Neural cell (in vitro differentiated cells): ENCODE data around the gene DNAJB4. TPM values are rescaled to one million over a fixed set of nuclear protein-coding genes. Genes with fewer than 3 reads are reported as not detected.

Experiments used
- H2AFZ ChIP-seq: fragments of 200-600, 300-800 bp; sonication (generic), shearing (Covaris generic); 2 replicates; pipeline ENCODE4 v1.6.0; 2014; ENCODE audit warnings: low read depth, mild to moderate bottlenecking, antibody characterized with exemption, low read length, moderate library complexity
- H3F3A ChIP-seq: fragments of 200-600 bp; shearing (Covaris generic); 2 replicates; pipeline ENCODE4 v1.6.1; 2016; ENCODE audit warnings: mild to moderate bottlenecking, moderate library complexity, mixed read lengths, antibody characterized with exemption, low read length; ENCODE audit not compliant: insufficient read depth, poor library complexity, severe bottlenecking
- H3K27ac ChIP-seq: fragments of 200-600, 300-800 bp; sonication (generic), shearing (Covaris generic); 2 replicates; pipeline ENCODE4 v1.5.1; 2014; ENCODE audit warnings: mild to moderate bottlenecking, low read length, moderate library complexity
- H3K27me3 ChIP-seq: fragments of 300-800, 200-600 bp; sonication (generic), shearing (Covaris generic); 2 replicates; pipeline ENCODE4 v1.6.0; 2014; ENCODE audit warnings: mild to moderate bottlenecking, low read depth, low read length, moderate library complexity; ENCODE audit not compliant: insufficient read depth
- H3K36me3 ChIP-seq: fragments of 300-800, 200-600 bp; sonication (generic), shearing (Covaris generic); 2 replicates; pipeline ENCODE4 v1.5.1; 2014; ENCODE audit warnings: mild to moderate bottlenecking, antibody characterized with exemption, low read length, moderate library complexity; ENCODE audit not compliant: insufficient read depth
- H3K4me2 ChIP-seq: fragments of 300-800, 200-600 bp; sonication (generic), shearing (Covaris generic); 2 replicates; pipeline ENCODE4 v1.6.0; 2014; ENCODE audit warnings: mild to moderate bottlenecking, low read length
- H3K4me3 ChIP-seq: fragments of 300-800, 200-600 bp; sonication (generic), shearing (Covaris generic); 2 replicates; pipeline ENCODE4 v1.5.1; 2014; ENCODE audit warnings: mild to moderate bottlenecking, low read length, moderate library complexity
- H3K79me2 ChIP-seq: fragments of 200-600 bp; shearing (Covaris generic); replicated peaks from 2 replicates; pipeline ENCODE4 v1.6.0; 2014; ENCODE audit warnings: mild to moderate bottlenecking, low read length, moderate library complexity; ENCODE audit not compliant: insufficient read depth
- H3K9ac ChIP-seq: fragments of 300-800, 200-600 bp; sonication (generic), shearing (Covaris generic); 2 replicates; pipeline ENCODE4 v1.6.1; 2016; ENCODE audit warnings: mild to moderate bottlenecking, low read length, mixed read lengths
- H3K9me2 ChIP-seq: fragments of 200-600 bp; shearing (Covaris generic); 2 replicates; pipeline ENCODE4 v1.6.1; 2016; ENCODE audit warnings: mild to moderate bottlenecking, low read length, mixed read lengths; ENCODE audit not compliant: insufficient read depth
- H3K9me3 ChIP-seq: fragments of 200-600, 300-800 bp; sonication (generic), shearing (Covaris generic); 2 replicates; pipeline ENCODE4 v1.6.1; 2016; ENCODE audit warnings: mild to moderate bottlenecking, mixed run types, low read length, moderate library complexity, mixed read lengths
- H4K20me1 ChIP-seq: fragments of 200-600 bp; shearing (Covaris generic); 2 replicates; pipeline ENCODE4 v1.6.1; 2016; ENCODE audit warnings: mild to moderate bottlenecking, mixed run types; ENCODE audit not compliant: insufficient read depth
- CTCF ChIP-seq: fragments of 450-650 bp; IDR thresholded peaks from 2 replicates; pipeline ENCODE4 v1.5.1; 2014; ENCODE audit warnings: antibody characterized with exemption, mild to moderate bottlenecking, moderate library complexity; ENCODE audit not compliant: poor library complexity, severe bottlenecking
- EP300 ChIP-seq: fragments of 450-650 bp; conservative IDR thresholded peaks from 2 replicates; pipeline ENCODE4 v1.6.1; 2014; ENCODE audit warnings: antibody characterized with exemption, mild to moderate bottlenecking, moderate library complexity; ENCODE audit not compliant: poor library complexity, severe bottlenecking
- EZH2 ChIP-seq: fragments of 200-600, 300-800 bp; shearing (Covaris generic), sonication (generic); IDR thresholded peaks from 2 replicates; pipeline ENCODE4 v1.6.1; 2014; ENCODE audit warnings: antibody characterized with exemption, low read length, borderline replicate concordance, mild to moderate bottlenecking; ENCODE audit not compliant: insufficient read depth, poor library complexity, severe bottlenecking
- MXI1 ChIP-seq: fragments of 450-650 bp; conservative IDR thresholded peaks from 2 replicates; pipeline ENCODE4 v1.6.1; 2014; ENCODE audit warnings: antibody characterized with exemption, mild to moderate bottlenecking; ENCODE audit not compliant: poor library complexity, severe bottlenecking
- POLR2AphosphoS5 ChIP-seq: IDR thresholded peaks from 2 replicates; pipeline ENCODE4 v1.6.1; 2012
- RAD21 ChIP-seq: fragments of 450-650 bp; conservative IDR thresholded peaks from 2 replicates; pipeline ENCODE4 v1.6.1; 2014; ENCODE audit warnings: antibody characterized with exemption, mild to moderate bottlenecking, moderate library complexity
- REST ChIP-seq: IDR thresholded peaks from 2 replicates; pipeline ENCODE4 v1.6.1; 2012; ENCODE audit warnings: borderline replicate concordance
- SMC3 ChIP-seq: fragments of 450-650 bp; conservative IDR thresholded peaks from 2 replicates; pipeline ENCODE4 v1.6.1; 2014; ENCODE audit warnings: antibody characterized with exemption, mild to moderate bottlenecking, moderate library complexity; ENCODE audit not compliant: poor library complexity
- TAF1 ChIP-seq: IDR thresholded peaks from 2 replicates; pipeline ENCODE4 v1.6.1; 2012; ENCODE audit warnings: low read depth
- polyA plus RNA-seq: library from polyadenylated mRNA; depleted of rRNA; stranded (reverse); fragments of >200 nt; gene quantifications from 2 replicates; pipeline ENCODE4 v1.2.3, GENCODE V29; 2014

Gene DNAJB4
- polyA plus RNA-seq, 1 donor from 2014 or later, result 42.2 TPM

GRCh38 chr1:77966291-77966690 lies 38.4 kb upstream of the DNAJB4 start:
- Histone ChIP-seq H2AFZ (no peak overlapping the region), H3K4me2 (no peak overlapping the region), H3K79me2 (peaks cover 82% of the 10 kb centered on the region), H3K9ac (no peak overlapping the region), H3K9me3 (no peaks in the 10 kb centered on the region), H3F3A (no peaks in the 10 kb centered on the region), H3K27me3 (no peaks in the 10 kb centered on the region), H3K36me3 (peaks cover 32% of the 10 kb centered on the region), H3K4me3 (no peak overlapping the region), H3K9me2 (no peaks in the 10 kb centered on the region), H3K27ac (no peak overlapping the region), H4K20me1 (peaks cover 3% of the 10 kb centered on the region)
- TF ChIP-seq EP300 (no peak), RAD21 (no peak), POLR2AphosphoS5 (no peak), EZH2 (no peak), MXI1 (no peak), SMC3 (no peak), TAF1 (no peak), CTCF (no peak), REST (no peak)

- no peak overlapping the region for H3K27ac ChIP-seq
- H3F3A ChIP-seq, result peaks cover 5% of the 10 kb centered on the region
- H3K4me2 ChIP-seq, result no peak overlapping the region
- no peaks in the 10 kb centered on the region for H3K9me2 ChIP-seq
- no peak overlapping the region for H3K9ac ChIP-seq
- no peak overlapping the region for H2AFZ ChIP-seq
- H3K4me3 ChIP-seq, result no peak overlapping the region
- peaks cover 6% of the 10 kb centered on the region for H3K36me3 ChIP-seq
- no peaks in the 10 kb centered on the region for H3K27me3 ChIP-seq
- TF ChIP-seq REST (no peak), EP300 (no peak), POLR2AphosphoS5 (no peak), CTCF (no peak), EZH2 (no peak), SMC3 (no peak), TAF1 (no peak), MXI1 (no peak), RAD21 (no peak)
- peaks cover 94% of the 10 kb centered on the region for H3K79me2 ChIP-seq
- H4K20me1 ChIP-seq, result peaks cover 19% of the 10 kb centered on the region
- no peaks in the 10 kb centered on the region for H3K9me3 ChIP-seq
Observed at GRCh38 chr1:77970192-77970591, 34.5 kb upstream of the DNAJB4 start.
